Erythroblast (primary cell): ENCODE results near the gene KCNG1.

ENCODE experiments used
- GATA1 ChIP-seq: IDR thresholded peaks from 2 replicates; pipeline ENCODE4 v1.6.1; 2011; ENCODE audit warnings: low read depth, mild to moderate bottlenecking, control low read depth, low read length, moderate library complexity
- POLR2A ChIP-seq: IDR thresholded peaks from 2 replicates; pipeline ENCODE4 v1.6.1; 2011; ENCODE audit warnings: mild to moderate bottlenecking, low read length

- TF ChIP-seq POLR2A = no peak
- no peak for TF ChIP-seq GATA1
These were observed 3.0 kb downstream of the KCNG1 start for GRCh38 chr20:51019656-51020592.
